Left ventricle myocardium inferior (tissue), 1 donor: ENCODE measurements around the gene RCBTB2. TPM values are rescaled to one million over a fixed set of nuclear protein-coding genes. Genes with fewer than 3 reads are reported as not detected.

Experiments
- DNase-seq: peaks from one replicate; pipeline ENCODE4 v3.0.0-alpha.2; 2020
- H3K27ac ChIP-seq: fragments of 200-600 bp; replicated peaks from 2 replicates; pipeline ENCODE4 v1.8.0; 2021
- H3K27me3 ChIP-seq: fragments of 200-600 bp; 2 replicates; pipeline ENCODE4 v1.8.0; 2021; ENCODE audit warnings: low read depth
- H3K36me3 ChIP-seq: fragments of 200-600 bp; 2 replicates; pipeline ENCODE4 v1.8.0; 2021
- H3K4me1 ChIP-seq: fragments of 200-600 bp; 2 replicates; pipeline ENCODE4 v1.8.0; 2021
- H3K4me3 ChIP-seq: fragments of 200-600 bp; 2 replicates; pipeline ENCODE4 v1.8.0; 2021; ENCODE audit warnings: mild to moderate bottlenecking, moderate library complexity
- H3K9me3 ChIP-seq: fragments of 200-600 bp; replicated peaks from 2 replicates; pipeline ENCODE4 v1.8.0; 2021
- intact Hi-C: fragments of 100-400 bp; cut with micrococcal nuclease; formaldehyde crosslinking; loops from one replicate; pipeline ENCODE4 v1.11.0; 2022
- total RNA-seq: library from RNA; stranded (reverse); fragmentation: NEBNext Ultra II Directional; extraction: Animal tissue kit (Norgen Biotek cat#: 25700); gene quantifications from one replicate; pipeline ENCODE4 v1.2.1, GENCODE V29; 2021
- TF ChIP-seq, protein P1 (sequence below): fragments of 200-600 bp; IDR thresholded peaks from 2 replicates; pipeline ENCODE4 v1.8.0; 2021; ENCODE audit warnings: antibody characterized with exemption, mild to moderate bottlenecking, borderline replicate concordance
- donor health status: DM: no; HTN: yes; CAD: no; lungs with severe emphysema.

RCBTB2 gene
- total RNA-seq, 1 donor from 2014 or later = 14.8 TPM

DNA sequence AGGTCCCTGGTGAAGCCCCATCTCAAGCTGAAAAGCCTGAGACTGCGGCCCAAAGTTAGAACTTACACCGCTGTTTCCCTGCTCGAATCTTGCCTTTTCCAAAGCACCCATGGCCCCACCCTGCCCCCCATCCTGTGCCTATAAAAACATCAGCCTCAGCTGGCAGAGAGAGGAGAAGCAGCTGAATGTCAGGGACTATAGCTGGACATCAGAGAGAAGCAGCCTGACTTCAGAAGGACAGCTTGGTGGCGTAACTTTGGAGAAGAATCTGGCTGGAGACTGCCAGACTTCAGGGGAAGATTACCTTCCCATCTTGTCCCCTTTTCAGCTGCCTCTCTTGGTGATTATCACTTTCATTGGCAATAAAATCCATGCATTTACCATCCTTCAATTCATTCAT lies 9.3 kb upstream of the RCBTB2 start:
- Histone ChIP-seq H3K27me3 (no peaks in the 10 kb centered on the region), H3K27ac (peak overlapping the region; percentile 90), H3K9me3 (no peaks in the 10 kb centered on the region), H3K36me3 (no peaks in the 10 kb centered on the region), H3K4me1 (peaks cover 29% of the 10 kb centered on the region), H3K4me3 (peak overlapping the region; percentile 44)
- TF ChIP-seq, protein P1, sequence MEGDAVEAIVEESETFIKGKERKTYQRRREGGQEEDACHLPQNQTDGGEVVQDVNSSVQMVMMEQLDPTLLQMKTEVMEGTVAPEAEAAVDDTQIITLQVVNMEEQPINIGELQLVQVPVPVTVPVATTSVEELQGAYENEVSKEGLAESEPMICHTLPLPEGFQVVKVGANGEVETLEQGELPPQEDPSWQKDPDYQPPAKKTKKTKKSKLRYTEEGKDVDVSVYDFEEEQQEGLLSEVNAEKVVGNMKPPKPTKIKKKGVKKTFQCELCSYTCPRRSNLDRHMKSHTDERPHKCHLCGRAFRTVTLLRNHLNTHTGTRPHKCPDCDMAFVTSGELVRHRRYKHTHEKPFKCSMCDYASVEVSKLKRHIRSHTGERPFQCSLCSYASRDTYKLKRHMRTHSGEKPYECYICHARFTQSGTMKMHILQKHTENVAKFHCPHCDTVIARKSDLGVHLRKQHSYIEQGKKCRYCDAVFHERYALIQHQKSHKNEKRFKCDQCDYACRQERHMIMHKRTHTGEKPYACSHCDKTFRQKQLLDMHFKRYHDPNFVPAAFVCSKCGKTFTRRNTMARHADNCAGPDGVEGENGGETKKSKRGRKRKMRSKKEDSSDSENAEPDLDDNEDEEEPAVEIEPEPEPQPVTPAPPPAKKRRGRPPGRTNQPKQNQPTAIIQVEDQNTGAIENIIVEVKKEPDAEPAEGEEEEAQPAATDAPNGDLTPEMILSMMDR = no peak
- intact Hi-C loops = no loop called here
- no peak for DNase-seq

DNA sequence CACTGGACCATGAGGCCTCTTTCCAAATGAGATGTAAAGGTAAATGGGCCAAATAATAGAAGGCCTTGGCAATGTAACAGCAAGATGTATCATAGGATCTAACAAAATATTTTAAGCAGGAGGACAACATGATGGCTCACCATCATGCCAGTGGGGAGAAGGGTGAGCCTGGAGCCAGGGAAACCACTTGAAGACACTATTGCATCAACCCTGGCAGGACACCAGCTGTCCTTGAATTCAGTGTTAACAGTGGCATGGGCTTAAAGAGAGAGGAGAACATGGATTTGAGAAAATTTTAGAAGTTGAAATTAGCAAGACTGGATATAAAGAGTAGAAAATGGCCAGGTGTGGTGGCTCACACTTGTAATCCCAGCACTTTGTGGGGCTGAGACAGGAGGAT lies 6.7 kb upstream of the RCBTB2 start:
- H3K4me1 ChIP-seq = peaks cover 29% of the 10 kb centered on the region
- TF ChIP-seq, protein P1 = no peak
- no peak overlapping the region for H3K4me3 ChIP-seq
- DNase-seq = no peak
- H3K9me3 ChIP-seq = no peaks in the 10 kb centered on the region
- no peak overlapping the region for H3K27ac ChIP-seq
- no peaks in the 10 kb centered on the region for H3K27me3 ChIP-seq
- H3K36me3 ChIP-seq = no peaks in the 10 kb centered on the region
- intact Hi-C loops = no loop called here

DNA sequence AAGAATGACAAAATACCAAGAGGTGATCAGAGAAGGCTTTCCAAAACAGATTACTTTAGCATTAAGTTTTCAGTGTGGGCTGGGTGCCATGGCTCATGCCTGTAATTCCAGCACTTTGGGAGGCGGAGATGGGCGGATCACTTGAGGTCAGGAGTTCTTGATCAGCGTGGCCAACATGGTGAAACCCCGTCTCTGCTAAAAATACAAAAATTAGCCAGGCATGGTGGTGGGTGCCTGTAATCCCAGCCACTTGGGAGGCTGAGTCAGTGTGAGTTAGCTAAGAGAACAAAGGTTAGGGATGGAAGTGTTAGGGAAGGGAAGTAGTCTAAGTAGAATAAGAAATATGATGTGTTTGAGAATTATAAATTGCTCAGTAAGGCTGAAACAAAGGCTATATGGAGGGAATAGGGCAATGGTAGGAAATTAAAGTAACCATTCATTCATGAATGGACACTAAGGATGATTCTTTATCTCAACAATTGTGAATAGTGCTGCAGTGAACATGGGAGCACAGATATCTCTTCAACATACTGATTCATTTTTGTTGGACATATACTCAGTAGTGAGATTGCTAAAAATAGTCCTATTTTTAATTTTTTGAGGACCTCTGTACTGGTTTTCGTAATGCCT lies 3.9 kb upstream of the RCBTB2 start:
- H3K4me1 ChIP-seq = peaks cover 18% of the 10 kb centered on the region
- no peaks in the 10 kb centered on the region for H3K27me3 ChIP-seq
- no peak for DNase-seq
- intact Hi-C loops = no loop called here
- TF ChIP-seq, protein P1 = no peak
- H3K27ac ChIP-seq = no peak overlapping the region
- no peaks in the 10 kb centered on the region for H3K9me3 ChIP-seq
- H3K36me3 ChIP-seq = no peaks in the 10 kb centered on the region
- no peak overlapping the region for H3K4me3 ChIP-seq

DNA sequence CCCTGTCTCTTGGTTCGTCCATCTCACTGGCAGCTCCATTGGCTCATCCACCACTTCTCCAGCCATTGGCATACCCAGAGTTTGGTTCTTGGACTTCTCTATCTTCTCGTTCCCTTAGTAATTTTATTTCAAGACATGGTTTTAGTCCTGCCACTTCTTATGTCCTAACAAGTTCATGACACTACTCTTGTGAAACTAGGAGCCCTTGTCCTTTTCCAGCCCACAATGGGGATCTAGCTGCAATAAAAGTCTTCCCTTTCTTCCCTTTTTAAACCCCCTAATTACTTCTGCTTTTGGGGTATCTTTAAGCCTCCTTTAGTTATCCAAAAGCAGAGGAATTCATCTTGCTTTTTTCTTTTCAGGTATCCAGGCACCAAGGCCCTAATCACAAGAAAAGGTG lies 2.9 kb upstream of the RCBTB2 start:
- DNase-seq = no peak
- TF ChIP-seq, protein P1 = no peak
- H3K9me3 ChIP-seq = no peaks in the 10 kb centered on the region
- H3K4me3 ChIP-seq = no peak overlapping the region
- no peaks in the 10 kb centered on the region for H3K27me3 ChIP-seq
- no peak overlapping the region for H3K27ac ChIP-seq
- H3K4me1 ChIP-seq = peaks cover 23% of the 10 kb centered on the region
- no peaks in the 10 kb centered on the region for H3K36me3 ChIP-seq
- intact Hi-C loops = no loop called here

DNA sequence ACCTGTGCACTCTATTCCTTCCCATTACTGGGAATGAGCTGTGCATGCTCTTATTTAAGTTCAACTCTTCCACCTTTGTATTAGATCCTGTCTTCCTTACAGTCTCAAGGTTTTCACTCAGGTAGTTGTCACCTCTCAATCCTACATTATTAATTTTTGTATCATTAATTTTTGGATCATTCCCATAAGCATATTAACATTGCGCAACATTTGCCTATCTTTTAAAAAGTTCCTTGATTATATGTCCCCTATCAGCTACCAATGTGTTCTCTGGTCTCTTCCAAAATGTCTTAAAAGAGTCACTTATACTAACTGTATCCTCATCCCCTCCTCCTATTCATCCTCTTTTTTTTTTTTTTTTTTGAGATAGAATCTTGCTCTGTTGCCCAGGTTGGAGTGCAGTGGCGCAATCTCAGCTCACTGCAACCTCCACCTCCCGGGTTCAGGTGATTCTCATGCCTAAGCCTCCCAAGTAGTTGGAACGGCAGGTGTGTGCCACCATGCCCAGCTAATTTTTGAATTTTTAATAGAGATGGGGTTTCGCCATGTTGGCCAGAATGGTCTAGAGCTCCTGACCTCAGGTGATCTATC lies 2.1 kb upstream of the RCBTB2 start:
- Histone ChIP-seq H3K27me3 (no peaks in the 10 kb centered on the region), H3K9me3 (no peaks in the 10 kb centered on the region), H3K4me1 (peaks cover 23% of the 10 kb centered on the region), H3K36me3 (no peaks in the 10 kb centered on the region), H3K27ac (no peak overlapping the region), H3K4me3 (no peak overlapping the region)
- DNase-seq = no peak
- TF ChIP-seq, protein P1 = no peak
- intact Hi-C loops = no loop called here
